Panc1 (cell line): ENCODE results near the gene RGS12.

Source experiments
- TF ChIP-seq, protein P1 (sequence below): fragments of 450-650 bp; IDR thresholded peaks from 2 replicates; pipeline ENCODE4 v1.5.1; 2017; ENCODE audit warnings: mild to moderate bottlenecking
- TF ChIP-seq, protein P2 (sequence below), 2 experiments: IDR thresholded peaks; 2 replicates each; pipeline ENCODE4 v1.6.1; 2011 to 2012; ENCODE audit warnings: low read depth in 2 of 2, control low read depth in 1 of 2, low read length in 1 of 2, mild to moderate bottlenecking in 1 of 2, moderate library complexity in 1 of 2; ENCODE audit not compliant: insufficient read depth in 1 of 2

DNA sequence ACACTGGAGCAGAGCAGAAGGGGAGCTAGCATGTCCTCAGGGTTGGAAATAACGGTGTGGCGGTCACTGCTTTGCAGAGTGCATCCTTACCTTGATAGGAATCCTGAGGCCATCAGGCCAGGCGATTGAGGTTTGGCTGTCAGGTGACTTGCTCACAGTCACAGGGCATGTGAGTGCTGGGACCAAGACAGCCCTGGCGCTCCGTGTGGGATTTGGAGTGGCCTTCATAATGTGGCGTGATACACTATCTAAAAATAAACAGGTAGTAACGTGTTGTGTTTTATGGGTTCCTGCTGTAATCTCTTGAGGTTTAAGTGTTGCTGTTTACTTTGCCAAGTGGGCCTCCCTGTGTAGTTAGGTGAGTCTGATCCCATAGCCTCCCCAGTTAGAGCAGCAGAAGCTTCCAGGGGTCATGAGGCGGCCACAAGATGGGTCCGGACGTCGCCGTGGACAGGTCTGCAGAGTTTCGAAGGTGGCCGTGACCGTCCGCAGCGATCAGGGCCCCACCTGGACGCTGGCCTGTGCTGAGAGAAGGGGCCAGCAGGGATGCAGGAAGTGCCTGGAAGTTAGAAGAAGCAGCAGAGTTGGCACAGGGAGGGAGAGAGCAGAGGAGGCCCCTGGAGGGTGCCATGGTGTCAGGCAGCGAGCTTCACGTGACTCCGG is 27.7 kb downstream of the RGS12 start:
- TF ChIP-seq, protein P1, sequence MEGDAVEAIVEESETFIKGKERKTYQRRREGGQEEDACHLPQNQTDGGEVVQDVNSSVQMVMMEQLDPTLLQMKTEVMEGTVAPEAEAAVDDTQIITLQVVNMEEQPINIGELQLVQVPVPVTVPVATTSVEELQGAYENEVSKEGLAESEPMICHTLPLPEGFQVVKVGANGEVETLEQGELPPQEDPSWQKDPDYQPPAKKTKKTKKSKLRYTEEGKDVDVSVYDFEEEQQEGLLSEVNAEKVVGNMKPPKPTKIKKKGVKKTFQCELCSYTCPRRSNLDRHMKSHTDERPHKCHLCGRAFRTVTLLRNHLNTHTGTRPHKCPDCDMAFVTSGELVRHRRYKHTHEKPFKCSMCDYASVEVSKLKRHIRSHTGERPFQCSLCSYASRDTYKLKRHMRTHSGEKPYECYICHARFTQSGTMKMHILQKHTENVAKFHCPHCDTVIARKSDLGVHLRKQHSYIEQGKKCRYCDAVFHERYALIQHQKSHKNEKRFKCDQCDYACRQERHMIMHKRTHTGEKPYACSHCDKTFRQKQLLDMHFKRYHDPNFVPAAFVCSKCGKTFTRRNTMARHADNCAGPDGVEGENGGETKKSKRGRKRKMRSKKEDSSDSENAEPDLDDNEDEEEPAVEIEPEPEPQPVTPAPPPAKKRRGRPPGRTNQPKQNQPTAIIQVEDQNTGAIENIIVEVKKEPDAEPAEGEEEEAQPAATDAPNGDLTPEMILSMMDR: no peak
- TF ChIP-seq, protein P2, sequence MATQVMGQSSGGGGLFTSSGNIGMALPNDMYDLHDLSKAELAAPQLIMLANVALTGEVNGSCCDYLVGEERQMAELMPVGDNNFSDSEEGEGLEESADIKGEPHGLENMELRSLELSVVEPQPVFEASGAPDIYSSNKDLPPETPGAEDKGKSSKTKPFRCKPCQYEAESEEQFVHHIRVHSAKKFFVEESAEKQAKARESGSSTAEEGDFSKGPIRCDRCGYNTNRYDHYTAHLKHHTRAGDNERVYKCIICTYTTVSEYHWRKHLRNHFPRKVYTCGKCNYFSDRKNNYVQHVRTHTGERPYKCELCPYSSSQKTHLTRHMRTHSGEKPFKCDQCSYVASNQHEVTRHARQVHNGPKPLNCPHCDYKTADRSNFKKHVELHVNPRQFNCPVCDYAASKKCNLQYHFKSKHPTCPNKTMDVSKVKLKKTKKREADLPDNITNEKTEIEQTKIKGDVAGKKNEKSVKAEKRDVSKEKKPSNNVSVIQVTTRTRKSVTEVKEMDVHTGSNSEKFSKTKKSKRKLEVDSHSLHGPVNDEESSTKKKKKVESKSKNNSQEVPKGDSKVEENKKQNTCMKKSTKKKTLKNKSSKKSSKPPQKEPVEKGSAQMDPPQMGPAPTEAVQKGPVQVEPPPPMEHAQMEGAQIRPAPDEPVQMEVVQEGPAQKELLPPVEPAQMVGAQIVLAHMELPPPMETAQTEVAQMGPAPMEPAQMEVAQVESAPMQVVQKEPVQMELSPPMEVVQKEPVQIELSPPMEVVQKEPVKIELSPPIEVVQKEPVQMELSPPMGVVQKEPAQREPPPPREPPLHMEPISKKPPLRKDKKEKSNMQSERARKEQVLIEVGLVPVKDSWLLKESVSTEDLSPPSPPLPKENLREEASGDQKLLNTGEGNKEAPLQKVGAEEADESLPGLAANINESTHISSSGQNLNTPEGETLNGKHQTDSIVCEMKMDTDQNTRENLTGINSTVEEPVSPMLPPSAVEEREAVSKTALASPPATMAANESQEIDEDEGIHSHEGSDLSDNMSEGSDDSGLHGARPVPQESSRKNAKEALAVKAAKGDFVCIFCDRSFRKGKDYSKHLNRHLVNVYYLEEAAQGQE (IDR thresholded peaks at IDR 0.05; ENCODE audit: insufficient read depth in 1 of 2, low read depth in 2 of 2, low read length in 1 of 2): no peak
